ENCODE results near the gene ARSI.

Gene ARSI

DNA sequence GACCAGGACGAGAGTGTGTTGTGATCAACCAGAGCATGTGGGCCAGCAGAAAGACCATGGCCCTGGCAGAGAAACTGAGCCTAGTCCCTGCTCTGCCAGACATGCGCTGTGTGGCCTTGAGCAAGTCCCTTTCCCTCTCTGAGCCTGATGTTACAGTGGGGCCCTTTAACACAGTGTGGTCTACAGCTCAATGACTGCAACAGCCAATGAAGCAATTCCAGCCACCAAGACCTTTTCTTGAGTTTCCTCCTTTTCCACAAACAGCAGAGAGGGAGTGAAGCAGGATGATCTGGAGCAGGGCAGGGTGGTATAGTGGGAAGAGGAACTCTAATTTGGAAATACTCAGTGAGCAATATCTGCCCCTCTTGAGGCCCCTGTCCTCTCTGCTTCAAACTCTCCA is 25.8 kb upstream of the ARSI start:
- DNase-seq (ENCODE audit: low read depth), result no peak
- H3K4me3 ChIP-seq (ENCODE audit: low read depth, low read length), result no peak overlapping the region
- TF ChIP-seq, protein P1, sequence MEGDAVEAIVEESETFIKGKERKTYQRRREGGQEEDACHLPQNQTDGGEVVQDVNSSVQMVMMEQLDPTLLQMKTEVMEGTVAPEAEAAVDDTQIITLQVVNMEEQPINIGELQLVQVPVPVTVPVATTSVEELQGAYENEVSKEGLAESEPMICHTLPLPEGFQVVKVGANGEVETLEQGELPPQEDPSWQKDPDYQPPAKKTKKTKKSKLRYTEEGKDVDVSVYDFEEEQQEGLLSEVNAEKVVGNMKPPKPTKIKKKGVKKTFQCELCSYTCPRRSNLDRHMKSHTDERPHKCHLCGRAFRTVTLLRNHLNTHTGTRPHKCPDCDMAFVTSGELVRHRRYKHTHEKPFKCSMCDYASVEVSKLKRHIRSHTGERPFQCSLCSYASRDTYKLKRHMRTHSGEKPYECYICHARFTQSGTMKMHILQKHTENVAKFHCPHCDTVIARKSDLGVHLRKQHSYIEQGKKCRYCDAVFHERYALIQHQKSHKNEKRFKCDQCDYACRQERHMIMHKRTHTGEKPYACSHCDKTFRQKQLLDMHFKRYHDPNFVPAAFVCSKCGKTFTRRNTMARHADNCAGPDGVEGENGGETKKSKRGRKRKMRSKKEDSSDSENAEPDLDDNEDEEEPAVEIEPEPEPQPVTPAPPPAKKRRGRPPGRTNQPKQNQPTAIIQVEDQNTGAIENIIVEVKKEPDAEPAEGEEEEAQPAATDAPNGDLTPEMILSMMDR (IDR thresholded peaks at IDR 0.05; ENCODE audit: low read depth, low read length, missing control alignments), result no peak

DNA sequence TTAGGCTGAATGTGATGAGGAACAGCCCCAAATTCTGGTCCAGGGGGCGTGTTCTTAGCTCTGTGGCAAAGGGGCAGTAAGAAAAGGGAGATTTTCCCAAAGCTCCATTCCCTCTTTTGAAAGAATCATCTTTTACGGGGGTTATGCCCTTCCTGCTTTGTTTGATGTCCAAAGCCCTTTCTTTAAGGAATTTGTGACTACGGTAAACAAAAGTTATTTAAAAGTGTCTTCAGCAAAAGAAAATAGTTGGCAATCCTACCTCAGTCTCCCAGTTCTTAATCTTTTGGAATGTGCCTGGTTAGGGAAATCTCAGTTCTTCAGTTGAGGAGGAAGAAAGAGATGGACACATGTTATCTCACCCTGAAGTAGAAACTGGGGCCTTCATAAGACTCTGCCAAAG is 24.4 kb upstream of the ARSI start:
- no peak overlapping the region for H3K4me3 ChIP-seq (ENCODE audit: low read depth, low read length)
- TF ChIP-seq, protein P1 (IDR thresholded peaks at IDR 0.05; ENCODE audit: low read depth, low read length, missing control alignments), result no peak
- no peak for DNase-seq (ENCODE audit: low read depth)

GRCh38 chr5:150326707-150327106 is 24.0 kb upstream of the ARSI start:
- no peak for DNase-seq (ENCODE audit: low read depth)
- TF ChIP-seq, protein P1 (IDR thresholded peaks at IDR 0.05; ENCODE audit: low read depth, low read length, missing control alignments), result no peak
- no peak overlapping the region for H3K4me3 ChIP-seq (ENCODE audit: low read depth, low read length)

DNA sequence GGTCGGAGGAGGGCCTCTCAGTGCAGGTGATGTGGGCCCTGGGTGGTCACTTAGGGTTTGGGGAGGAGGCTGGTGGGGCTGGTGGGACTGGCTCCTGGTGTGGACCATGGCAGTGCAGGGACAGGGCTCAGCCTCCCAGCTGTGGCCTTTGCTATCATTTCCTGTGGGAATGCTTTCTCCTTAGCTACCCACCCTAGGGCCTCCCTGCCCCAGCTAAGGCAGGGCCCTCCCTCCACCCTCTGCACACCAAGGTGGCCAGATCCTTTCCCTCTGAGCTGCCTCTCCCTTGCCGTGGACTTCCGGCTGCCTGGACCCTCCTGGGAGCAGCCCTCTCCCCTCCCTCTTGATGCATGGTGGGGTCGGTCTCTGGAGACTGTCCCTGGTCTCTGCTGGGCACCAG is 22.7 kb upstream of the ARSI start:
- TF ChIP-seq, protein P1 (IDR thresholded peaks at IDR 0.05; ENCODE audit: low read depth, low read length, missing control alignments), result no peak
- DNase-seq (ENCODE audit: low read depth), result no peak
- H3K4me3 ChIP-seq (ENCODE audit: low read depth, low read length), result no peak overlapping the region

DNA sequence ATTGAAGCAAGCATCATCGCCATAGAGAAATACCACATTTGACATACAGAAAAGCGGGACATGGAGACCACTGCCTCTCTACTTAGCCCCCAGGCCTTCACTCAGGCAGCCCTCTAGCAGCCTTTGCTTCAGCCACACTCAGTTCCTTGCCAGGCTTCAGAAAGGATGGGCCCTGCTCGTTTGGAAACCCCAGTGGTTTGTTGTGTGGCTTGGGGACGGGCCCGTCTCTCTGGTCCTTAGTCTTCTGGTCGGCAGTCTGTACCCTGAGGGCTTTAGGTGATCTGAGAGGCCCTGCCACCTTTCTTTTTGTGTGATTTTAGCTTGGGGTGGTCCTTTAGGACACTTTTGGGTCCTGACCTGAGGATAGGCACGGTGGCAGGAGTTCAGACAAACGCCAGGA is 21.1 kb upstream of the ARSI start:
- H3K4me3 ChIP-seq (ENCODE audit: low read depth, low read length), result no peak overlapping the region
- TF ChIP-seq, protein P1 (IDR thresholded peaks at IDR 0.05; ENCODE audit: low read depth, low read length, missing control alignments), result no peak
- DNase-seq (ENCODE audit: low read depth), result no peak

- no peak overlapping the region for H3K4me3 ChIP-seq (ENCODE audit: low read depth, low read length)
- no peak for DNase-seq (ENCODE audit: low read depth)
- TF ChIP-seq, protein P1 (IDR thresholded peaks at IDR 0.05; ENCODE audit: low read depth, low read length, missing control alignments), result no peak
Measured at GRCh38 chr5:150323092-150323491, 20.4 kb upstream of the ARSI start.

DNA sequence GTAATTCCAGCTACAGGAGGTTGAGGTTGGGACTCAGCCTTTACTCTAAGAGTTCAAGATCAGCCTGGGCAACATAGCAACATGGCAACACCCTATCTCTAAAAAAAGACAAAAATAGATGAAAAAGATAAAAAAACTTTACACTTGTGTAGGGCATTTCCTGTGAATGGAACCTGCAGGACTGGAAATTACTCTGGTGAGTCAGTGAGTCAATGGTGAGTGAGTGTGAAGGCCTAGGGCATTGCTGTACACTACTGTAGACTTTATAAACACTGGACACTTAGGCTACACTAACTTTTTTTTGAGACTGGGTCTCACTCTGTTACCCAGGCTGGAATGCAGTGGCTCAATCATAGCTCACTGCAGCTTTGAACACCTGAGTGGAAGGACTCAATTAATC is 19.5 kb upstream of the ARSI start:
- H3K4me3 ChIP-seq (ENCODE audit: low read depth, low read length), result no peak overlapping the region
- TF ChIP-seq, protein P1 (IDR thresholded peaks at IDR 0.05; ENCODE audit: low read depth, low read length, missing control alignments), result no peak
- DNase-seq (ENCODE audit: low read depth), result no peak

Data from GM12864 (cell line).